ENCODE data around the gene ZNF311.

DNA sequence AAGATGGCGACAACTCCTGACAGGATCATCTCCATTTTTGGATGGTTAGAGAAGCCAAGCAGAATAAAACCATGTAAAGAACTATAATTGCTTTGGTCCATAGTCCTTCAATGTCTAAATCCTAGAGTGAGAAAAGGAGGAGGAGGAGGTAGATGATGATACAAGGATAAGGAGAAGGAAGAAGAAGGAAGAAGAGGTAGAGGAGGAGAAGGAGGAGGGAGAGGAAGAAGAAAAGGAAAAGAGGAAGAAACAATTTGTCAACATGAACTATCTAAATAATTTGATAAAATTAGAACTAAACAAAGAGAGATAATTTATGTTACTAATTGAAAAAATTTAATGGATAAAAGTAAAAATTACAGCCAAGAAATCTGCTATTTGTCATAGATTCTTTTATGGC, 40.0 kb upstream of the ZNF311 start, which contains the start of gene OR2W1:
- TF ChIP-seq EZH2 (IDR thresholded peaks at IDR 0.05; ENCODE audit: borderline replicate concordance, low read depth, low read length, poor library complexity, severe bottlenecking): no peak
- TF ChIP-seq, protein P1, sequence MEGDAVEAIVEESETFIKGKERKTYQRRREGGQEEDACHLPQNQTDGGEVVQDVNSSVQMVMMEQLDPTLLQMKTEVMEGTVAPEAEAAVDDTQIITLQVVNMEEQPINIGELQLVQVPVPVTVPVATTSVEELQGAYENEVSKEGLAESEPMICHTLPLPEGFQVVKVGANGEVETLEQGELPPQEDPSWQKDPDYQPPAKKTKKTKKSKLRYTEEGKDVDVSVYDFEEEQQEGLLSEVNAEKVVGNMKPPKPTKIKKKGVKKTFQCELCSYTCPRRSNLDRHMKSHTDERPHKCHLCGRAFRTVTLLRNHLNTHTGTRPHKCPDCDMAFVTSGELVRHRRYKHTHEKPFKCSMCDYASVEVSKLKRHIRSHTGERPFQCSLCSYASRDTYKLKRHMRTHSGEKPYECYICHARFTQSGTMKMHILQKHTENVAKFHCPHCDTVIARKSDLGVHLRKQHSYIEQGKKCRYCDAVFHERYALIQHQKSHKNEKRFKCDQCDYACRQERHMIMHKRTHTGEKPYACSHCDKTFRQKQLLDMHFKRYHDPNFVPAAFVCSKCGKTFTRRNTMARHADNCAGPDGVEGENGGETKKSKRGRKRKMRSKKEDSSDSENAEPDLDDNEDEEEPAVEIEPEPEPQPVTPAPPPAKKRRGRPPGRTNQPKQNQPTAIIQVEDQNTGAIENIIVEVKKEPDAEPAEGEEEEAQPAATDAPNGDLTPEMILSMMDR (conservative IDR thresholded peaks at IDR 0.05; ENCODE audit: low read depth, low read length): no peak
